Astrocyte (in vitro differentiated cells and primary cell): ENCODE results near the gene BMX.

Experiments
- EZH2 ChIP-seq: IDR thresholded peaks from 2 replicates; pipeline ENCODE4 v1.6.1; 2012; ENCODE audit warnings: mild to moderate bottlenecking, low read length, inconsistent platforms; ENCODE audit not compliant: insufficient read depth
- TF ChIP-seq, protein P1 (sequence below): IDR thresholded peaks from 2 replicates; pipeline ENCODE4 v1.5.1; 2011; ENCODE audit warnings: low read depth, mild to moderate bottlenecking, inconsistent platforms, low read length, moderate library complexity; ENCODE audit not compliant: insufficient read depth

DNA sequence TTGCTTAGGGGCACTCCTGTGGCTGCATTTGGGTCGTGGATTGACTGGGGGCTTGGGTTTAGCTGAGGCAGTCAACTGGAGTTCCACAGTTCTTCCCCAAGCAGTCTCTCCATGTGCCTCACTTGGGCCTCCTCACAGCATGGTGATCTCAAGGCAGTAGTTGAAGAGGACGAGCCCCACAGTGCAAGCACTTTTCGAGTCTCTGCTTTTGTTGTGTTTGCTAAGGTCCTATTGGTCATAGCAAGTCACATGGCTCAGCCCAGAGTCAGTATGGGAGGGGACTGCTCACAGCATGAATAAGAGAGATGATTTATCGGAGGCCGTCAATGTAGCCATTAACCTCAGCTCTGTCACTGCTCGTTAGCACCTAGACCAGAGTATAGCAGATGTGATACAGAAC, 29.7 kb downstream of the BMX start:
- TF ChIP-seq, protein P1, sequence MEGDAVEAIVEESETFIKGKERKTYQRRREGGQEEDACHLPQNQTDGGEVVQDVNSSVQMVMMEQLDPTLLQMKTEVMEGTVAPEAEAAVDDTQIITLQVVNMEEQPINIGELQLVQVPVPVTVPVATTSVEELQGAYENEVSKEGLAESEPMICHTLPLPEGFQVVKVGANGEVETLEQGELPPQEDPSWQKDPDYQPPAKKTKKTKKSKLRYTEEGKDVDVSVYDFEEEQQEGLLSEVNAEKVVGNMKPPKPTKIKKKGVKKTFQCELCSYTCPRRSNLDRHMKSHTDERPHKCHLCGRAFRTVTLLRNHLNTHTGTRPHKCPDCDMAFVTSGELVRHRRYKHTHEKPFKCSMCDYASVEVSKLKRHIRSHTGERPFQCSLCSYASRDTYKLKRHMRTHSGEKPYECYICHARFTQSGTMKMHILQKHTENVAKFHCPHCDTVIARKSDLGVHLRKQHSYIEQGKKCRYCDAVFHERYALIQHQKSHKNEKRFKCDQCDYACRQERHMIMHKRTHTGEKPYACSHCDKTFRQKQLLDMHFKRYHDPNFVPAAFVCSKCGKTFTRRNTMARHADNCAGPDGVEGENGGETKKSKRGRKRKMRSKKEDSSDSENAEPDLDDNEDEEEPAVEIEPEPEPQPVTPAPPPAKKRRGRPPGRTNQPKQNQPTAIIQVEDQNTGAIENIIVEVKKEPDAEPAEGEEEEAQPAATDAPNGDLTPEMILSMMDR, result no peak
- TF ChIP-seq EZH2, result no peak
